G401.6 (cell line): ENCODE data around the gene SRSF6.
"Not testable (repeated sequence)": the region's sequence is repeated elsewhere in the genome, so short reads cannot be mapped to it uniquely, and the experiment has no call there.

ENCODE experiments used
- FAIRE-seq: peaks from 2 replicates; lab custom pipeline; 2012; peaks lifted over from hg19 to GRCh38; lab: Jason Lieb, UNC

Gene SRSF6

DNA sequence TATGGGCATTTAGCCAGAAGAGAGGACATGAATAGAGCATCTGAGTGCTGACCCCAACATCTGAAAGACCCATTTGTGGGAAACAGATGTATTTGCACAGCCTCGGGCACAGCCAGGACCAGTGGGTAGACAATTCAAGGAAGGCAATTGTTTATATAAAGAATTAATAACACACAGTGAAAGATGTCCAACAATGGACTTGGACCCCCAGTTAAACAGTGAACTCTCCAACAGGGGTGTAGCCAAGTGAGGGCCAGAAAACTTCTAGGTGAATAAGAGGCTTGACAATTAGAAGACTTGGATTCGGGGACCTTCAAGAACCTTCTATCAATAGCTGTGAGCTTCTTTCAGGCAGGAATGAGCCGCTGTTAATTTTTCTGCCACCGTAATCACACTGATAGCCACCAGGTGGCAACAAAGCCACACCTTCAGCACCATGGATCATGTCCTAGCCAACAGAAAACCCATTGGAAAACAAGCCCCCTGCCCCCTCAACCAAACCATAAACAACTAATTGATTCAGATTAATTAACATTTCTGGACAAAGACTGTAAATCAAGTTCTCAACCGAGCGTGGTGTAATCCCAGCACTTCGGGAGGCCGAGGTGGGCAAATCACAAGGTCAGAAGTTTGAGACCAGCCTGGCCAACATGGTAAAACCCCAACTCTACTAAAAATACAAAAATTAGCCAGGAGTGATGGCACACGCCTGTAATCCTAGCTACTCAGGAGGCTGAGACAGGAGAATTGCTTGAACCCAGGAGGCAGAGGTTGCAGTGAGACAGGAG is 8.8 kb upstream of the SRSF6 start:
- peak; percentile 72 for FAIRE-seq

DNA sequence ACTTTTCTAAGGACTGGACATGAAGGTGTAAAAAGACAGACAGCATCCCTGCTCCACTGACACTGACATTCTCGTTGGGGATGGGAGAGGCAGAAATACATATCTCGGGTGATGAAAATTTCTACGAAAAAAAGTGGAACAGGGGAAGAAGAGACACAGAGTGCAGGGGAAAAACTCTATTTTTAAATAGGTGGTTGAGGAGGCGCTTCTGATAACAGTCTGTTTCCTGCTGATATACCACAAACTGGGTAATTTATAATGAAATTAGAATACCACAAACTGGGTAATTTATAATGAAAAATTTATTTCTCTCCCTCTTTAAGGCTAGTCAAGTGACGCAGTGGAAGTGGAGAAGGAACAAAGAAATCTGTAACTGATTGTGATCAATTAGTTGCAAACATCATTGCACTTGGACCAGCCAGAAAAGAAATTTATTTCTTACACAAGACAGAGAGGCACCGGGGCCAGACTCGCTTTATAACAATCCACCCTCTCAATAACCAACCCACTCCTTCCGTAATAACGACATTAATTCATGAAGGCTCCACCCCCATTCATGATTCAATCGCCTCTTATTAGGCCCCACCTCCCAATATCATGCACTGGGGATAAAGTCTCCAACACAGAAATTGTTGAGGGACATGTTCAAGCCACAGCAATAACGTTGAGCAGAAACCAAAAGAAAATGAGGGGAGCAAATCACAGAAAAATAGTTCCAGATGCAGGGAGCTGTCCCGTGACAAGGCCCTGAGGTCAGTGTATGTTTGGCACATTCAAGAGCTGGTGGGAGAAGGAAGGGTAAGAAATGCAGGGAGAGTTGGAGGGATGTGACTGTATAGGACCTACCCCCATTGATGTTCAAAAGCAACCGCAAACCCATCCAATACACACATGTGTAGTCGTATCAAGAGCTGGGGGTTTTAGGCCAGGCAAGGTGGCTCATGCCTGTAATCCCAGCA is 6.6 kb upstream of the SRSF6 start:
- no peak for FAIRE-seq

DNA sequence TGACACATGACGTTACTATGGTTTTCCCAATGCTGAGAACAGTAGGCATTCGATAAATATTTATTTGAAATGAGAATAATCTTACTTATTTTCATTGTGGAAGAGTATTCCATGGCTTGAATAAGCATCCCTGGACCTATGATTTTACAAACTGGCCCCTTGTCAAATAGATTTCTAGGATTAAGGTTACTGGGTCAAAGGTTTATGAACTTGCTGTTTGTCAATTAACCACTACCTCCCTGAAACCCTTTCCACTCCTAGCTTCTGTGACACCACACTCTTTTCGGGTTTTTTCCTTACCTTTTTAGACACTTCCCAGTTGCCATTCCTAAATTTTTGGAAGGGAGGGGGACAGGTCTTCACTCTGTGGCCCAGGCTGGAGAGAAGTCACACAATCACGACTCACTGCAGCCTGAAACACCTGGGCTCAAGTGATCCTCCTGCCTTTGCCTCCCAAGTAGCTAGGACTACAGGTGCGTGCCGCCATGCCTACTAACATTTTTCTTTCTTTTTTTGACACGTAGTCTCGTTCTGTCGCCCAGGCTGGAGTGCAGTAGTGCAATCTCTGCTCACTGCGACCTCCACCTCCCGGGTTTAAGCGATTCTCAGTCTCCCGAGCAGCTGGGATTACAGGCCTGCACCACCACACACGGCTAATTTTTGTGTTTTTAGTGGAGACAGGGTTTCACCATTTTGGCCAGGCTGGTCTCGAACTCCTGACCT is 5.1 kb upstream of the SRSF6 start:
- FAIRE-seq = no peak

DNA sequence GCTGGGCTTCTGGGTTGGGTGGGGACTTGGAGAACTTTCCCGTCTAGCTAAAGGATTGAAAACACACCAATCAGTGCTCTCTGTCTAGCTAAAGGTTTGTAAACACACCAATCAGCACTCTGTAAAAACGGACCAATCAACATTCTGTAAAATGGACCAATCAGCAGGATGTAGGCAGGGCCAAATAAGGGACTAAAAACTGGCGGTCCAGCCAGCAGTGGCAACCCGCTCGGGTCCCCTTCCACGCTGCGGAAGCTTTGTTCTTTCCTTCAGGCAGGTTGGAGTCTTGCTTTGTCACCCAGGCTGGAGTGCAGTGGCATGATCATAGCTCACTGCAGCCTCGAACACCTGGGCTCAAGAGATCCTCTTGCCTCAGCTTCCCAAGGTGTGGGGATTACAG is 1.4 kb upstream of the SRSF6 start:
- not testable (repeated sequence) for FAIRE-seq

DNA sequence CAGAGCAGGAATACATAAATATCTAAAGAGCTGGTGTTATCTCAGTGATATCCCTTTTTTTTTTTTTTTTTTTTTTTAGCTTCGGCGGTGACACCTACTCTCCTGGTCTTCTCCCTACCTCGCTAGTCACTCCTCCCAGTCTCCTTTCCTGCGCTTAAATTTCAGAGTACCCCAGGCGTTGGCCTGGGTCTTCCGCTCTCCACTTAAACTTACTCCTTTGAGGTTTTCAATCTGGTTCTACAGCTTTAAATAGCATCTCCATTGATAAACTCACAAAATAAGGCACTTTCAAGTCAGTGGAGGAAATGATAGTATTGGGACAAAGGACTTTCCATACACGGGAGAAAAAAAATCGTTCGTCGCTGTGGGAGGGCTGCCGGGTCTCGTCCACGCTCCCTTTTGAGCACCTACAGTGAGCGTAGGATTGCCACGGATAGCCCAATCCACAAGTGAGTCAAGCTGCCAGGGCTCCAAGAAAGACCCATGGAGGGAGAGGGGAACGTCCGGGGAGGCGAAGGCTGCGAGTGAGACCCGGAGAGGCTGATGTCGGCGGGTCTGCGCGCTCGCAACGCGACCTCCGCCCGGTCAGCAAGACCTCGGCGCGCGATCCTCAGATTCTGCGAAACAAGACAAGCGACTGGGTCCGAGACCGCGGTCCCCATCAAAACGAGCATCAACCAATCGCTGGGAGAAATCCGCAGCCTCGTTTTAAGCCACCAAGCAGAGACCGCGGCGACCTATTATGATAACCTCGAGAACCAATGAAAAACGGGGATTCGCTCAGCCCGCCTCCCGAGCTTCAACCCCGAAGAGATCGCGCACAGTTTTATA is 672 bp upstream of the SRSF6 start:
- peak; percentile 80 for FAIRE-seq

DNA sequence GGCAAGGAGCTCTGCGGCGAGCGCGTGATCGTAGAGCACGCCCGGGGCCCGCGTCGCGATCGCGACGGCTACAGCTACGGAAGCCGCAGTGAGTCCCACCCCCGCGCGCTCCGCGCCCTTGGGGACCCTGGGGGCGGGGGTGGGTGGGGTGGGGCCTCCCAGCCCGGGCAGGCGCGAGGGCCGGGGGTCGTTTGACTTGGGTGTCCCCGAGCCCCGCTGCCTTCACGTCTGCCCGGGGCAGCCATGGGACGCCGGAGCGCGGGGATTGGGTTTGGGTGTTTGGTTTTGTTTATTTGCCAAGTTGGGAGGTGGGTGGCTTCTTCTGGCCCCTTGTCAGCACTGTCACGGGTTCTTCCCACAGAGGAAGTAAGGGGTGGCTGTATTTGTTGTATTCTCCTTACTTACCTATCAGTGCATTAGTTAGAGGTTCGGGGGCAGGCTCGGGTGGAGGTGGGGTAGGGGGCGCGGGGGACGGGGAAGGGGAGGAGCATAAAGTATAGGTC is 777 bp downstream of the SRSF6 start:
- FAIRE-seq = no peak

DNA sequence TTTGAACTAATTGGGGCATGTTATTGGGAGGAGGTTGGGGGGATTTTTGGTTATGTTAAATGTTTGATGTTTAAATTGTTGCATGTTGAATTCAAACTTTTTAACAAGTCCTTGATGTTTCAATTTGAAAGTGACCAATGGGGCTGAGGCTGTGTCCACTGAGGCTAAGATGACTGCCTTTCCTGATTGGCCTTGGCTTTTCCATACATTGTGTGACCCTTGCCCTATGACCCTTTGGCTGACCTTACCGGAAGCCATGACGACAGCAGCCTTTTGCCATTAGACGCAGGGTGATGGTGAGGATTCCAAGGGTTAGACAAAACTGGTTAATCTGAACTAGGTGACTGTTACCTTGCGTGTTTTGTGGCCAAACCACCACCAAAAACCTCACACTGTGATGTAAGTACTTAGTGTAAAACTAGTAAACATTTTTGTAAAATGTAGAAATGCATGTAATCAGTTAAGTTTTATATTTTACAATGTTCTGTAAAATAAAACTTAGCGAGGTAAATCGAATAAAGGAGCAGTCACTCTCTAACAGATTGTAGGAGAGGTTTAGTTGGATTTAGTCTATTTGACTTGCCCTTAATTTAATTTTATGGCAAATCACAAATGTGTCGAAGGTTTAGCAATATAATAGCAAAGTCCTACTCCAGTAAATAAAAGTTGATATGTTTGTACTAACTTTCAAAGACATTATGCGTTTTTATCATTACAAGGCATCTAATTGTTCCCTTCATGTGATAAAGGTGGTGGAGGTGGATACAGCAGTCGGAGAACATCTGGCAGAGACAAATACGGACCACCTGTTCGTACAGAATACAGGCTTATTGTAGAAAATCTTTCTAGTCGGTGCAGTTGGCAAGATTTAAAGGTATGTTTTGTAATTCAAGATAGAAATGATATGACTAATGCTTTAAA is 1.6 kb downstream of the SRSF6 start:
- no peak for FAIRE-seq

DNA sequence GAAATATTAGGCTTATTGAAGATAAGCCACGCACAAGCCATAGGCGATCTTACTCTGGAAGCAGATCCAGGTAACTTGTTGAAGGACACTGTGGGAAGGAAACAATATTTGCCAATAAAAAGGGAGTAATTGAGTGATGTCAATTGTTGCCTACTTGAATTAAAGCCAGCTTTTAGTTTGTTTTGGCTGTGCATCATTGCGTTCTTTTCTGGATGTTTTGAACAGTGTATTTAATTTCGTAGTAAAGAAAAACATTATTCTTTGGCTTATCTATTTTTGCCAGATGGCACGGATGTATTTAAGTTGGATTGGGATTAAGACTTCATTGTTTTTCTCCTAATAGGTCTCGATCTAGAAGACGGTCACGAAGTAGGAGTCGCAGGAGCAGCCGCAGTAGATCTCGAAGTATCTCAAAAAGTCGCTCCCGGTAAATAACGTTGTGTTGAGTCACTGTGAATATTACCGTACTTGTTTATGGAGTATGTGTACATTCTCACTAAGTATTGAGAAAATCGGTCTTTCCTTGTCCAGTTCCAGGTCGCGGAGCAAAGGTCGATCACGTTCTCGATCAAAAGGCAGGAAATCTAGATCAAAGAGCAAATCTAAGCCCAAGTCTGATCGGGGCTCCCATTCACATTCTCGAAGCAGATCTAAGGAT is 2.6 kb downstream of the SRSF6 start:
- no peak for FAIRE-seq

DNA sequence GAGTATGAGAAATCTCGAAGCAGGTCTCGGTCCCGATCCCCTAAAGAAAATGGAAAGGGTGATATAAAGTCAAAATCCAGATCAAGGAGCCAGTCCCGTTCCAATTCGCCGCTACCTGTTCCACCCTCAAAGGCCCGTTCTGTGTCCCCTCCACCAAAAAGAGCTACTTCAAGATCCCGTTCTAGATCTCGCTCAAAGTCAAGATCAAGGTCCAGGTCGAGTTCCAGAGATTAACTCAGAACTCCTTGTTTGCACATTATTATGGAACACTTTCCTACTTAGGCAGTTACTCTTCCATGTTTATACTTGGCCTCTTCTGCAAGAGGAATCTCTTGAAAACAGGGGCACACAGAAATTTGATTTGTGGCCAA is 3.1 kb downstream of the SRSF6 start:
- FAIRE-seq = no peak

DNA sequence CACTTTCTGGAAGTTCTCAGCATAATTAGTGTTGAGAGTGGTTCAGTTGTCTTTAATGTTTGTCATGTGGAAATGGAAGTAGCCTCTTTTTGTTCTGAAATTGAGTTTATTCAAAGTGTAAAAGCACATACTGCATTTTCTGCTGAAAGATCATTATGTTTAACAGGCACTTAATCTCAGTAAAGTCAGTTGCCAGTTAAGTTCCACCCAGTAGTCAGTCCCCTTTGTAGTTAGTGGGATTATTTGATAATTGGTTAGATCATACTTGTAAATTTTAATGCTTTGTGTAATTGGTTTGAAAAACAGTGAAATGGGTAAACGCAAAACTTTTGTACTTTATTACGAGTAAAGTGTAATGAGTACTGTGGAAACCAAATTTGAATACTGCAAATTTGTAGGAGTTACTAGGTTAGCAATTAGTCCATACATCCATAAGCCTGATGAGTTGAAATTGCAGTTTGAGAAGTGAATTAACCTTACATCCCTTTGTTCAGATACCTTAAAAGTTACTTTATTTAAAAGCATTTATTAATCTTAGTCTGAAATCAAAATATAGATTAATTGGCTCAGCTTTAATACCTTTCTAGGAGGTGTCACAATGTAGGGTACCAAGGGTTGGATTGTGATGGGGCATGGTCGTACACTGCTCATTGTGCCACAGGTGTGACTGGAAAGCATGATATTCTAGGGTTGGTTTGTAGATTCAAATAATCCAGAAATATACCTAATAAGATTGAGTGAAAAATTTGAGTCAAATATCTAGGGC is 4.4 kb downstream of the SRSF6 start:
- FAIRE-seq = no peak

DNA sequence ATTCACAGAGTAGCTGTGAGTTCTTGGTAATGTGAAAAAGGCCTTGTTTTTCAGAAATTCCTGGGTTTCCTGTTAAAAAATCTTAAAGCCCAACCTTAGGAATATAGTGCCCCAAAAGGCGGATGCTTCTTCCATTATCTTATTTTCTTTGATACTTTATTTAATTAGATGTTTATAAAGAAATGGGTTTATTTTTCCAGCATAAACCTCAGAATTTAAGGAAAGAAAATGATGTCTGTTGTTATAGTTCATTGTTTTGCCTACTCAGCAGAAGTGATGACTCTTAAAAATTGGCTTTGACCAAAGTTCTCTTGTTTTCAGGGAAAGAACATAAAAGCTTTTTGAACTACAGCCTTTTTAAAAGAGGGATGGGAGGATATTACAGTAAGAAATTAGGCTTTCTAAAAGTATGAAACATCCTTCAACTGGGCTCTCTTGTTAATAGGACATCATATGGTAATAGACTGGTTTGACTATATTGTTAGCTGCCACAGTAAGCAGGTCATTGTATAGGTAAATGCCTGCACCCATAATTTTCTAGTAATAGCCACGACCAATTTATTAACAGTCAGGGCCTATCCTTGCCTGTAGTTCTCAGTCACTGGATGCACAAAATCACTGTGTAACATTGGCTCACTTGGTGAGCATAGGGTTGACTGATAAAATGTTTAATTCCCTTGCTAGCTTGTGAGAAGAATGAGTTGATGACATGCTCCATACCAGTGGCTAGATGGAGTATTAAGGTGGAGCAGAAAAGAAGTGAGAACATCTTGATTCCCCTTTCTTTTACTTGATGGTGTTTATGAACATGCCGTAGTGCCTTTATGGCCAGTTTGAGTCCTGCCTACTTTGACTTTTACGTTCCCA is 5.2 kb downstream of the SRSF6 start:
- no peak for FAIRE-seq

DNA sequence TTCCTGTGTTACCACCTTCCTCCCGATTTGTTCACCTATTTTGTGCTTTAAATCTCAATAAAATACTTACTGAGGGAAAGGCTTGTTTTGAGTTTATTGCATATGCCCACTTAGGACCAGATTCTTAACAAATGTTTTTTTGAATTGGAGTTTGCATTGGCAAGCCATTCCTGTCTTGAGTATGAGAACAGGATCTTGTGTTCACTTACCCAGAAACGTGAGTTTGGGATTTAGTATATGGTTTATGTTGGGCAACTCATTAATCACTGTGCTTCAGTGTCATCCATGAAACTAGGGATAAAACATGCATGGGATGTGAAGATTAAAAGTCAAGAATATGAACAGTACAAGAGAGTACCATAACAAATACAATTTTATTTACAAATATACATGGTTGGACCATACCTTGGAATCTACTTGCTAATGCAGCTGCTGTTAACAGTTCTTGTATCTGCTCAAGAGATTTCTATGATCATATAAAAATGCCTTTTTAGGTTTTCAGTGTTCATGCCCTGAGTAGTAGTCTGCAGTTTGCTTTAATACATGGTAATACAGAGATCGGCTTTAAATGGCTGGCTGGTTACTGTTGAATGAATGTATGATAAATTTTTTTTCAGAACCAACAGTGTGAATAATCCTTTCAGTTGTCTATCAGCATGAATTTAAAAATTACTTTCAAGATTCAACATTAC is 6.0 kb downstream of the SRSF6 start:
- FAIRE-seq = no peak

DNA sequence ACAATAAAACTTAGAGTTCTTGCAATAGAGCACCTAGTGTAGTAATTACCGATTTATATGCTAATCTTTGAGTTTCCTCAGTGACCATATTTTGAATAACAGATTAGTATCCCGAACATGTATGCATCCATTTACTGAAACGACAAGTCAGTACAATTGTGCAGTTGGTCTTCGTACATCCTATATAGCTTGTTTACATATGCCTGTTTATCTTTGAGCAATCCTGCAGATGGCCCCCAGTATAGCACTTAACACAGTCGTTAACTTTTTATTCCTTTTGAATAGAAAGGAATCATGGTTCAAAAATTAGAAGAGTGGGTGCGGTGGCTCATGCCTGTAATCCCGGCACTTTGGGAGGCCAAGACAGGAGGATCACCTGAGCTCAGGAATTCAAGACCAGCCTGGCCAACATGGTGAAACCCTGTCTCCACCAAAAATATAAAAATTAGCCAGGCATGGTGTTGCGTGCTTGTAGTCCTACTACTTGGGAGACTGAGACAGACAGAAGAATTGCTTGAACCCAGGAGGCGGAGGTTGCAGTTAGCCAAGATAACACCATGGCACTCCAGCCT is 6.6 kb downstream of the SRSF6 start:
- FAIRE-seq = no peak

DNA sequence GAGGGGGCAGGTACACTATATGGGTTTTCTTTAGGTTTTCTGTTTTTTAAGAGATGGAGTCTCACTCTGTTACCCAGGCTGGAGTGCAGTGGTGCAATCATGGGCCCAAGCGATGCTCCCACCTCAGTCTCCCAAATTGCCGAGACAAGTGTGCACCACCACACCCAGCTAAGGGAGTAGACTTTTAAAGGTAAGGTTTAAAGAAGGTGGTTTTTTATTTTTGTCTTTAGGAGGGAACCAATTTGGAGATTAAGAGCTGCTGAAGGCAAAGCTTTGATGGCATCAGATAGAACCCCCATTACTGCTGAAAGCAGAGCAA is 7.9 kb downstream of the SRSF6 start:
- FAIRE-seq = no peak

DNA sequence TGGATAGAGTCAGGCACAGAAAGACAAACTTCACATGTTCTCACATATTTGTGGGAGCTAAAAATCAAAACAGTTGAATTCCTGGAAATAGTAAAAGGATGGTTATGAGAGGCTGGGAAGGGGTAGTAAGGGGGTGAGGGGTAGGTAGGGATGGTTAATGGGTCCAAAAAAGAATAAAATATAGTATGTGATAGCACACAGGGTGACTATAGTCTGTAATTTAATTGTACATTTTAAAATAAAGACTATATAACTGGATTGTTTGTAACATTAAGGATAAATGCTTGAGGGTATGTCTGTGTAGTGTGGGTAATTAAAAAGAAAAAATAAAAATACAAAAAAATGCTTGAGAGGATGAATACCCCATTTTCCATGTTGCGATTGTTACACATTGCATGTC is 9.9 kb downstream of the SRSF6 start:
- no peak for FAIRE-seq

DNA sequence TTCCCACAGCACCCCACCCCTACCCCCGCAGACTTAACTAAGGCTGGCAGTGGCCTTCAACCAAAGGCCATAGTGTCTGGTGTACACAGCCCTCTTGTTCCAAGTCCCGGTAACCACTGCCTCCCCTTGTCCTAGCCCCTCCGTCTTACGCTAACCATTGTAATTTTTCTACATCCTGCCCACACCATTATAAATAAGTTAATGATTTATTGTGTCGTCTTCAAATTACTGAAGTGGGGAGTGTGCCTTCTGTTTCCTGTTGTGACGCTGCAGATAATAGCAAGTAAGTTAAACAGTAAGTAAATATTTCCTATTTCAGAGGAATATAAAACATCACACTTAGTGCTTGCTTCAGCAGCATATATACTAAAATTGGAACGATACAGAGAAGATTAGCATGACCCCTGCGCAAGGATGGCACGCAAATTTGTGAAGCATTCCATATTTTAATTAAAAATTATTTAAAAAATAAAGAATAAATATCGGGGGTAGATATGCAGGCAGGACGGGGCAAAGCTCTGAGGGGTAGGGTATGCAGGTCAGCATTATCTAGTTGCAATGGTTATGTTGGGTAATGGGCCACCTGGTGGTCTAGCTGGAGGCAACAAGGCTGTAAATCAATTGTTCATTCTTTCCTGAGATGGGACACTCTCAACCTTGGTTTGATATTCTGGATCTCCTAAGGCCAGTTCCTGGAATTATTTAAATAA is 15.1 kb downstream of the SRSF6 start:
- no peak for FAIRE-seq

DNA sequence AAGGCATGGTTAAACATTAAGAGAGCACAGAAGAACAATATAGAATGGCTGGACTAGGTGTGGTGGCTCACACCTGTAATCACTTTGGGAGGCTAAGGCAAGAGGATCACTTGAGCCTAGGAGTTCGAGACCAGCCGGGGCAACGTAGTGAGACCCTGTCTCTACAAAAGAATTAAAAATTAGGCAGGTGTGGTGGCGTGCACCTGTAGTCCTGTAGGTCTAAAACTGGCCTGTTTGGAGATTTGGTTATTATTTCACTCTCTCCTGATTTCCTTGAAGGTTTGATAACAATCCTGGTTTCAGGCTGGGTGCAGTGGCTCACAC is 15.6 kb downstream of the SRSF6 start:
- FAIRE-seq = no peak
